H1 (cell line): ENCODE measurements around the gene AQP6. TPM values are rescaled to one million over a fixed set of nuclear protein-coding genes. Genes with fewer than 3 reads are reported as not detected.

Source experiments
- CTCF ChIA-PET: fragments of 300-600 bp; sonication (Branson Sonifier 250); formaldehyde crosslinking; loops from one replicate; lab custom pipeline; 2021; ENCODE audit not compliant: partially characterized antibody; lab: Charles Lee
- POLR2A ChIA-PET: fragments of 300-600 bp; sonication (Branson Sonifier 250); formaldehyde crosslinking; loops from one replicate; lab custom pipeline; 2021; ENCODE audit warnings: inconsistent platforms; ENCODE audit not compliant: partially characterized antibody; lab: Charles Lee
- DNase-seq, 2 experiments: peaks; one replicate each; pipeline versions ENCODE4 v3.0.0 to v3.0.0-alpha.2; 2010 to 2022; ENCODE audit warnings: low spot score in 2 of 2, low read depth in 1 of 2, mixed read lengths in 1 of 2
- FAIRE-seq: peaks from 2 replicates; lab custom pipeline; 2011; peaks lifted over from hg19 to GRCh38; lab: Jason Lieb, UNC
- H2AFZ ChIP-seq: 2 replicates; pipeline ENCODE4 v1.8.1; 2012; ENCODE audit warnings: low read length, inconsistent platforms
- H2AK5ac ChIP-seq: 2 replicates; pipeline ENCODE4 v1.6.1; 2013; ENCODE audit warnings: low read depth, low read length
- H2BK120ac ChIP-seq: replicated peaks from 2 replicates; pipeline ENCODE3; 2013; ENCODE audit warnings: low read depth, low read length, inconsistent platforms
- H2BK12ac ChIP-seq: 2 replicates; pipeline ENCODE4 v1.6.1; 2013; ENCODE audit warnings: low read depth, low read length
- H2BK15ac ChIP-seq: 2 replicates; pipeline ENCODE4 v1.6.1; 2013; ENCODE audit warnings: low read length
- H2BK20ac ChIP-seq: 2 replicates; pipeline ENCODE4 v1.6.1; 2013; ENCODE audit warnings: low read length
- H2BK5ac ChIP-seq: 2 replicates; pipeline ENCODE4 v1.6.1; 2013; ENCODE audit warnings: low read depth, low read length
- H3K14ac ChIP-seq: 2 replicates; pipeline ENCODE4 v1.6.1; 2013; ENCODE audit warnings: inconsistent platforms; ENCODE audit not compliant: insufficient read length
- H3K18ac ChIP-seq: 2 replicates; pipeline ENCODE4 v1.6.1; 2013; ENCODE audit warnings: low read length; ENCODE audit errors: extremely low read depth
- H3K23ac ChIP-seq: 2 replicates; pipeline ENCODE4 v1.6.1; 2013; ENCODE audit warnings: inconsistent platforms; ENCODE audit not compliant: insufficient read length
- H3K23me2 ChIP-seq: 2 replicates; pipeline ENCODE4 v1.6.1; 2013; ENCODE audit warnings: low read depth, low read length
- H3K27ac ChIP-seq: 2 replicates; pipeline ENCODE4 v1.6.1; 2011; ENCODE audit warnings: low read depth, low read length, inconsistent platforms
- H3K27me3 ChIP-seq, 4 experiments: replicated peaks in 1 of 4; 1 replicate in 1 of 4; 2 replicates in 3 of 4; pipeline versions ENCODE4 v1.6.1 to v1.8.1; 2011 to 2013; ENCODE audit warnings: low read length in 3 of 4, mild to moderate bottlenecking in 3 of 4, inconsistent platforms in 2 of 4, mixed read lengths in 2 of 4, moderate library complexity in 1 of 4; ENCODE audit not compliant: control insufficient read depth in 3 of 4, insufficient read depth in 3 of 4; ENCODE audit errors: extremely low read depth in 1 of 4
- H3K36me3 ChIP-seq, 4 experiments: 2 replicates each; pipeline versions ENCODE4 v1.6.1 to v1.8.1; 2011 to 2013; ENCODE audit warnings: mild to moderate bottlenecking in 4 of 4, low read length in 3 of 4, moderate library complexity in 2 of 4, control low read depth in 1 of 4, inconsistent platforms in 1 of 4; ENCODE audit not compliant: insufficient read depth in 4 of 4, control insufficient read depth in 2 of 4
- H3K4ac ChIP-seq: replicated peaks from 2 replicates; pipeline ENCODE3; 2013; ENCODE audit warnings: low read length, low read depth, mixed read lengths, inconsistent platforms; ENCODE audit not compliant: insufficient read length
- H3K4me1 ChIP-seq, 4 experiments: replicated peaks in 1 of 4; 1 replicate in 1 of 4; 2 replicates in 3 of 4; pipeline versions ENCODE4 v1.6.1 to v1.8.1; 2011 to 2013; ENCODE audit warnings: low read length in 3 of 4, inconsistent platforms in 2 of 4, mixed read lengths in 1 of 4; ENCODE audit not compliant: insufficient read depth in 4 of 4, control insufficient read depth in 3 of 4
- H3K4me2 ChIP-seq, 2 experiments: 2 replicates each; pipeline versions ENCODE4 v1.6.1 to v1.8.1; 2011 to 2013; ENCODE audit warnings: low read depth in 2 of 2, low read length in 2 of 2, control low read depth in 1 of 2, inconsistent platforms in 1 of 2, mild to moderate bottlenecking in 1 of 2; ENCODE audit not compliant: insufficient read depth in 1 of 2
- H3K4me3 ChIP-seq, 4 experiments: fragments of 200-600, 300-600 bp in 1 of 4; sonication (generic), shearing (Covaris generic), sonication (Bioruptor Twin) in 1 of 4; 2 replicates each; pipeline versions ENCODE4 v1.5.1 to v1.8.1; 2011 to 2016; ENCODE audit warnings: low read length in 4 of 4, low read depth in 3 of 4, control low read depth in 2 of 4, inconsistent platforms in 2 of 4, mild to moderate bottlenecking in 2 of 4, mixed read lengths in 1 of 4, moderate library complexity in 1 of 4; ENCODE audit not compliant: insufficient read depth in 2 of 4; ENCODE audit errors: extremely low read depth in 1 of 4
- H3K56ac ChIP-seq: replicated peaks from 2 replicates; pipeline ENCODE3; 2013; ENCODE audit warnings: low read depth, mild to moderate bottlenecking, mixed read lengths, low read length, inconsistent platforms; ENCODE audit not compliant: insufficient read length
- H3K79me1 ChIP-seq: 2 replicates; pipeline ENCODE4 v1.6.1; 2013; ENCODE audit warnings: low read depth, low read length, control low read depth
- H3K79me2 ChIP-seq, 2 experiments: 2 replicates each; pipeline versions ENCODE4 v1.6.1 to v1.8.1; 2012 to 2013; ENCODE audit warnings: low read length in 2 of 2, mild to moderate bottlenecking in 2 of 2, inconsistent platforms in 1 of 2; ENCODE audit not compliant: insufficient read depth in 2 of 2, control insufficient read depth in 1 of 2
- H3K9ac ChIP-seq, 4 experiments: replicated peaks in 1 of 4; 1 replicate in 1 of 4; 2 replicates in 3 of 4; pipeline versions ENCODE4 v1.6.1 to v1.8.1; 2011 to 2013; ENCODE audit warnings: low read depth in 3 of 4, low read length in 3 of 4, control low read depth in 2 of 4, mild to moderate bottlenecking in 2 of 4, moderate library complexity in 2 of 4, inconsistent platforms in 1 of 4; ENCODE audit errors: extremely low read depth in 1 of 4
- H3K9me3 ChIP-seq, 2 experiments: 2 replicates each; pipeline versions ENCODE4 v1.6.1 to v1.8.1; 2012 to 2013; ENCODE audit warnings: mild to moderate bottlenecking in 2 of 2, moderate library complexity in 2 of 2, control low read depth in 1 of 2, inconsistent platforms in 1 of 2, low read depth in 1 of 2, low read length in 1 of 2, mixed read lengths in 1 of 2; ENCODE audit not compliant: insufficient read depth in 2 of 2
- H4K20me1 ChIP-seq, 2 experiments: replicated peaks in 1 of 2; 2 replicates each; pipeline versions ENCODE3 to v1.8.1; 2011 to 2013; ENCODE audit warnings: inconsistent platforms in 2 of 2, low read length in 2 of 2, mild to moderate bottlenecking in 1 of 2; ENCODE audit not compliant: insufficient read depth in 2 of 2, control insufficient read depth in 1 of 2
- H4K5ac ChIP-seq: 2 replicates; pipeline ENCODE4 v1.6.1; 2013; ENCODE audit warnings: low read length, low read depth, mixed read lengths, inconsistent platforms; ENCODE audit not compliant: insufficient read length
- H4K8ac ChIP-seq: 2 replicates; pipeline ENCODE4 v1.8.0; 2013; ENCODE audit warnings: mild to moderate bottlenecking, moderate library complexity, low read length, inconsistent platforms; ENCODE audit not compliant: insufficient read depth; ENCODE audit errors: extremely low read depth
- H4K91ac ChIP-seq: replicated peaks from 2 replicates; pipeline ENCODE3; 2013; ENCODE audit warnings: low read length, mixed read lengths, inconsistent platforms; ENCODE audit not compliant: insufficient read length
- BCL11A ChIP-seq, 2 experiments: IDR thresholded peaks; one replicate each; pipeline ENCODE4 v1.6.1; 2011; ENCODE audit warnings: low read depth in 2 of 2, low read length in 2 of 2, mild to moderate bottlenecking in 2 of 2
- BRCA1 ChIP-seq: IDR thresholded peaks from 2 replicates; pipeline ENCODE4 v1.6.1; 2012; ENCODE audit warnings: low read depth, low read length, improper control_type of control experiment
- CBX5 ChIP-seq: fragments of 300-800, 300-1000 bp; sonication (generic); IDR thresholded peaks from 2 replicates; pipeline ENCODE4 v1.7.1; 2016; ENCODE audit warnings: antibody characterized with exemption, low read length, low read depth
- CHD1 ChIP-seq: IDR thresholded peaks from 2 replicates; pipeline ENCODE4 v1.6.1; 2012; ENCODE audit warnings: low read depth, low read length, improper control_type of control experiment
- EGR1 ChIP-seq: IDR thresholded peaks from 2 replicates; pipeline ENCODE4 v1.6.1; 2011; ENCODE audit warnings: low read depth, low read length, borderline replicate concordance
- FOSL1 ChIP-seq: IDR thresholded peaks from 2 replicates; pipeline ENCODE4 v1.6.1; 2011; ENCODE audit warnings: mild to moderate bottlenecking, low read depth, low read length, moderate library complexity; ENCODE audit not compliant: insufficient read depth
- KDM5A ChIP-seq: fragments of 200-600 bp; IDR thresholded peaks from 2 replicates; pipeline ENCODE4 v1.7.1; 2012; ENCODE audit warnings: mild to moderate bottlenecking, low read length, inconsistent platforms, mixed read lengths
- MAFK ChIP-seq: IDR thresholded peaks from 2 replicates; pipeline ENCODE4 v1.6.1; 2012; ENCODE audit warnings: low read depth, mild to moderate bottlenecking, improper control_type of control experiment, low read length
- POLR2AphosphoS5 ChIP-seq: IDR thresholded peaks from 2 replicates; pipeline ENCODE4 v1.6.1; 2011; ENCODE audit warnings: low read depth, low read length
- SIRT6 ChIP-seq: IDR thresholded peaks from one replicate; pipeline ENCODE4 v1.7.1; 2012; ENCODE audit warnings: low read length, inconsistent platforms
- SIX5 ChIP-seq: IDR thresholded peaks from 2 replicates; pipeline ENCODE4 v1.6.1; 2011; ENCODE audit warnings: mild to moderate bottlenecking, low read depth, low read length
- SP1 ChIP-seq: IDR thresholded peaks from 2 replicates; pipeline ENCODE4 v1.6.1; 2011; ENCODE audit warnings: low read depth, low read length
- SRF ChIP-seq: IDR thresholded peaks from 2 replicates; pipeline ENCODE4 v1.6.1; 2011; ENCODE audit warnings: mild to moderate bottlenecking, low read depth, low read length, moderate library complexity
- WGBS, 2 experiments: shearing (Covaris generic) in 1 of 2; methylation state at CpG; one replicate each; pipeline versions ENCODE4 v1.1.6 to v1.1.7; 2013 to 2015; ENCODE audit warnings: low lambda C conversion rate in 2 of 2, mixed read lengths in 2 of 2, inconsistent platforms in 1 of 2, low coverage in 1 of 2, missing lambda C conversion rate in 1 of 2; ENCODE audit not compliant: insufficient replicate concordance in 2 of 2, insufficient coverage in 1 of 2, insufficient read length in 1 of 2; ENCODE audit errors: extremely low coverage in 1 of 2, missing lambda C conversion rate in 1 of 2; 5-methylcytosine and 5-hydroxymethylcytosine counted together
- polyA plus RNA-seq, 7 experiments: library from polyadenylated mRNA; depleted of rRNA in 3 of 7; stranded (reverse) in 5 of 7; unstranded in 2 of 7; fragments of >200 nt in 5 of 7; fragments of 200-250 nt in 2 of 7; gene quantifications; 1 replicate in 5 of 7; 2 replicates in 1 of 7; 4 replicates in 1 of 7; pipeline versions ENCODE4 v1.2.1 to v1.2.3, GENCODE V29; 2011 to 2013; ENCODE audit warnings: missing spikeins in 2 of 7, mixed read lengths in 2 of 7
- total RNA-seq: library from RNA; stranded (reverse); fragmentation: NEBNext Ultra II Directional; extraction: Animal tissue kit (Norgen Biotek cat#: 25700); gene quantifications from 2 replicates; pipeline ENCODE4 v1.2.1, GENCODE V29; 2021

The AQP6 gene
- total and polyA plus RNA-seq, 2 of the 8 experiments (the other 6 are each of a cell fraction or from before 2014, with no cell fraction given), result 0.03 to 0.17 TPM

GRCh38 chr12:50003595-50003994 lies 30.8 kb downstream of the AQP6 start:
- H3K27ac ChIP-seq, result no peak overlapping the region
- H2BK5ac ChIP-seq, result no peak overlapping the region
- no peak overlapping the region for H2BK12ac ChIP-seq
- H3K23ac ChIP-seq, result no peak overlapping the region
- no peaks in the 10 kb centered on the region for H3K79me2 ChIP-seq
- H3K4me2 ChIP-seq, result no peak overlapping the region
- no peaks in the 10 kb centered on the region for H3K27me3 ChIP-seq
- H3K56ac ChIP-seq, result no peak overlapping the region
- peaks cover 10 to 52% (median 33%) of the 10 kb centered on the region in 4 experiments for H3K36me3 ChIP-seq
- no peak overlapping the region for H2BK15ac ChIP-seq
- H3K4me3 ChIP-seq, result no peak overlapping the region
- no peak for FAIRE-seq
- ChIA-PET CTCF (interaction anchor here (0.7 to 3.3 kb wide), 6 partner anchors 11 to 102 kb away, joined by 3 to 18 read pairs (median 4); no protein-coding TSS in a partner anchor), POLR2A (no interaction called here)
- no peak overlapping the region for H2AK5ac ChIP-seq
- no peak overlapping the region for H4K8ac ChIP-seq
- no peak overlapping the region for H2AFZ ChIP-seq
- H3K4ac ChIP-seq, result no peak overlapping the region
- no peaks in the 10 kb centered on the region for H3K79me1 ChIP-seq
- H3K9ac ChIP-seq, result no peak overlapping the region
- no peak overlapping the region for H4K5ac ChIP-seq
- no peak overlapping the region for H4K91ac ChIP-seq
- no peak overlapping the region for H3K14ac ChIP-seq
- H3K9me3 ChIP-seq, result no peaks in the 10 kb centered on the region
- no peak for DNase-seq
- H3K23me2 ChIP-seq, result no peaks in the 10 kb centered on the region
- no peak overlapping the region for H2BK120ac ChIP-seq
- no peak for TF ChIP-seq BRCA1
- no peak for TF ChIP-seq FOSL1
- no peak for TF ChIP-seq MAFK
- TF ChIP-seq SIRT6, result no peak
- TF ChIP-seq KDM5A, result no peak
- no peak for TF ChIP-seq EGR1
- no peak for TF ChIP-seq BCL11A (IDR thresholded peaks at IDR 0.05; ENCODE audit: low read depth in 2 of 2, low read length in 2 of 2)
- TF ChIP-seq SP1, result no peak
- TF ChIP-seq SRF, result no peak
- TF ChIP-seq SIX5, result no peak
- no peak for TF ChIP-seq CHD1
- TF ChIP-seq CBX5, result no peak
- TF ChIP-seq POLR2AphosphoS5, result no peak
- H4K20me1 ChIP-seq, result no peaks in the 10 kb centered on the region
- 93% methylated on average over 2 of the region's 2 CpGs; no CpG with 5 or more reads in 1 of the 2 experiments for WGBS, 2 experiments
- H2BK20ac ChIP-seq, result no peak overlapping the region
- H3K18ac ChIP-seq, result no peak overlapping the region
- no peaks in the 10 kb centered on the region for H3K4me1 ChIP-seq
